ENCODE measurements around the gene TPCN2.

GRCh38 chr11:69007975-69008381, 40.8 kb upstream of the TPCN2 start:
- TF ChIP-seq POLR2AphosphoS5 (IDR thresholded peaks at IDR 0.05) = peak; percentile 91
- TF ChIP-seq CTCF (IDR thresholded peaks at IDR 0.05) = no peak
- no peak for TF ChIP-seq POLR2A (IDR thresholded peaks at IDR 0.05)
- TF ChIP-seq EP300 (IDR thresholded peaks at IDR 0.05) = no peak
